ENCODE results near the gene CDC42EP1.
"Not testable (repeated sequence)": the region's sequence is repeated elsewhere in the genome, so short reads cannot be mapped to it uniquely, and the experiment has no call there.

The CDC42EP1 gene

DNA sequence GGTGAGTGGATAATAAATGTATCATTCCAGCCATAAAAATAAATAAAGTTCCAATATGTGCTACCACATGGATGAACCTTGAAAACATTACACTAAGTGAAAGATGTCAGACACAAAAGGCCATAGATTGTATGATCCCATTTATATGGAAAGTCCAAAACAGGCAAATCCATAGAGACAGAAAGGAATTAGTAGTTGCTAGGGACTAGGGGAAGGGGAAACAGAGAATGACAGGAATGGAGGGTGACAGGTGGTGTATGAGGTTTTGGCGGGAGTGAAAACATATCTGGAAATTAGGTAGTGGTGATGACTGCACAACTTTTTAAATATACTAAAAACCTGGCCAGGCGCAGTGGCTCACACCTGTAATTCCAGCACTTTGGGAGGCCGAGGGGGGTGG lies 25.8 kb upstream of the CDC42EP1 start:
- DNase-seq (ENCODE audit: low read depth): no peak

DNA sequence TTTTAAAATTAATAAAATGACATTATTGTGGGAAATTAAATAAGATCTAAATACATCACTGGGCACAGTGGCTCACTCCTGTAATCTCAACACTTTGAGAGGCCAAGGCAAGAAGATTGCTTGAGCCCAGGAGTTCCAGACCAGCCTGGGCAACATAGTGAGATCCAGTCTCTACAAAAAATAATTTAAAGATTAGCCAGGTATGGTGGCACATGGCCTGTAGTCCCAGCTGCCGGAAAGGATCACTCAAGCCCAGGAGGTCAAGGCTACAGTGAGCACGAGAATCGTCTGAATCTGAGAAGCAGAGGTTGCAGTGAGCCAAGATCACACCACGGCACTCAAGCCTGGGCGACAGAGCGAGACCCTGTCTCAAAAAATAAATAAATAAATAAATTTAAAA lies 25.1 kb upstream of the CDC42EP1 start:
- no peak for DNase-seq (ENCODE audit: low read depth)

DNA sequence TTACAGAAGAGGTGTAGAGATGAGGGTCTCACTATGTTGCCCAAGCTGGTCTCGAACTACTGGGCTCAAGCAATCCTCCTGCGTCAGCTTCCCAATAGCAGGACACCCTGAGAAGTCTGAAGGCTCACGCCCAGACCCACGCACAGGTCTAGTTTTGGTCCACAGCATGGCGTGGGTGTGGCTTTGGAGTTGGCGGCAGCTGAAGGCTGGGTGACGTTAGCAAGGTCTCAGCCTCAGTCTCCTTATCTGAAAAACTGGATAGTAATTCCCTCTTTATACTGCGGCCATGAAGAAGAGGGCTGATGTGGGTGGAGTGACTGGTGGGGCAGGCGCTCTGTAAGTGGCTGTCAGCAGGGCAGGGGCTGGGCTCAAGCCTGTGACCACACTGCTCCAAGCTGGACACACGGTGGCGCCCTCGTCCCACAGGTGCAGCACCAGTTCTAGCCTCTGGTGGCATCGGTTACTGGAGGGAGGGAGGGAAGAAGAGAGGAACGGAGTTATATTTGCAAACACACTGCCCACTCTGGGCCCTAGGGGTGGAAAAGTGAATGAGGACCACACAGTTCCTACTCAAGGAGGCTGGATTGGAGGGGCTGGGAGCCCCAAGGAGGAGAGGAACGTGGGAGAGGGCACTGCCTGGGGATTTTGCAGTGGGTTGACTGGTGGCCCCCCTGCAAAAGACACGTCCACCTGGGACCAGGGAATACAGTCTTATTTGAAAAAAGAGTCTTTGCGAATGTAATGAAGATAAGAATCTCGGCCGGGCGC lies 21.5 kb upstream of the CDC42EP1 start:
- DNase-seq (ENCODE audit: low read depth): peak; percentile 93

DNA sequence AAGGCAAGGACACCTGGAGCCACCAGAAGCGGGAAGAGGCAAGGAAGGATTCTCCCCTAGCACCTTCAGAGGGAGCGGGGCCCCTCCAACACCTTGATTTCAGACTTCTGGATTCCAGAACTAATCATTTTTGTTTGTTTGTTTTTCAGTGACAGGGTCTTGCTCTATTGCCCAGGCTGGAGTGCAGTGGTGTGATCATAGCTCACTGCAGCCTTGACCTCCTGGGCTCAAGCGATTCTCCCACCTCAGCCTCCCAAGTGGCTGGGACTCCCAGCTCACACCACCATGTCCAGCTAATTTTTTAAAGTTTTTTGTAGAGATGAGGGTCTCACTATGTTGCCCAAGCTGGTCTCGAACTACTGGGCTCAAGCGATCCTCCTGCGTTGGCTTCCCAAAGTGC lies 20.5 kb upstream of the CDC42EP1 start:
- not testable (repeated sequence) for DNase-seq (ENCODE audit: low read depth)

DNA sequence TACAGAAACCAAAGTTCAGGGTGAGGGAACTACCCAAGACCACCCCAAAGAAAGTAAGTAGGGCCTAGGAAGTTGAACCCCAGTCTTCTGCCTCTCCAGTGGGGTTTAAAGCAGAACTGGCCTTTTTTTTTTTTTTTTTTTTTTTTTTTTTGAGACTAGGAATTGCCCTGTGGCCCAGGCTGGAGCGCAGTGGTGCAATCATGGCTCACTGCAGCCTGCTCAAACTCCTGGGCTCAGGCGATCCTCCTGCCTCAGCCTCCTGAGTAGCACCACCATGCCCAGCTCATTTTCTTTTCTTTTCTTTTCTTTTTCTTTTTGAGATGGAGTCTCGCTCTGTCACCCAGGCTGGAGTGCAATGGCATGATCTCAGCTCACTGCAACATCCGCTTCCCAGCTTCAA lies 17.9 kb upstream of the CDC42EP1 start:
- not testable (repeated sequence) for DNase-seq (ENCODE audit: low read depth)

DNA sequence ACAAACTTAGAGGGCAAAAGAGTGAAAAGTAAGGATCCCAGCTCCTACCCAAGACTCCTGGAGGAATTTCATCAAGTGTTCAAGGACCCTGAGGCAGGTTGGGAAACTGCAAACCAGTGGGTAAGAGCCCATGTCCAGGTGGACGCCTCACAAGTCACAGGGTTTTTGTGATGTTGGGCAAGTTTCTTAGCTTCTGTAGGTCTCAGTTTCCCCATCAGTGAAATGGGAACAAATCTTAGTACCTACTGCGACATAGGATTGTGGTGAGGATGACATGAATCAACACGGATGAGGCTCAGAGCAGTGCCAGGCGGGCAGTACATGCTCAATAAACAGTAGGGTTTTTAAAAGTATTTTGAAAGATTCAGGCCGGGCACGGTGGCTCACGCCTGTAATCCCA lies 17.3 kb upstream of the CDC42EP1 start:
- no peak for DNase-seq (ENCODE audit: low read depth)

DNA sequence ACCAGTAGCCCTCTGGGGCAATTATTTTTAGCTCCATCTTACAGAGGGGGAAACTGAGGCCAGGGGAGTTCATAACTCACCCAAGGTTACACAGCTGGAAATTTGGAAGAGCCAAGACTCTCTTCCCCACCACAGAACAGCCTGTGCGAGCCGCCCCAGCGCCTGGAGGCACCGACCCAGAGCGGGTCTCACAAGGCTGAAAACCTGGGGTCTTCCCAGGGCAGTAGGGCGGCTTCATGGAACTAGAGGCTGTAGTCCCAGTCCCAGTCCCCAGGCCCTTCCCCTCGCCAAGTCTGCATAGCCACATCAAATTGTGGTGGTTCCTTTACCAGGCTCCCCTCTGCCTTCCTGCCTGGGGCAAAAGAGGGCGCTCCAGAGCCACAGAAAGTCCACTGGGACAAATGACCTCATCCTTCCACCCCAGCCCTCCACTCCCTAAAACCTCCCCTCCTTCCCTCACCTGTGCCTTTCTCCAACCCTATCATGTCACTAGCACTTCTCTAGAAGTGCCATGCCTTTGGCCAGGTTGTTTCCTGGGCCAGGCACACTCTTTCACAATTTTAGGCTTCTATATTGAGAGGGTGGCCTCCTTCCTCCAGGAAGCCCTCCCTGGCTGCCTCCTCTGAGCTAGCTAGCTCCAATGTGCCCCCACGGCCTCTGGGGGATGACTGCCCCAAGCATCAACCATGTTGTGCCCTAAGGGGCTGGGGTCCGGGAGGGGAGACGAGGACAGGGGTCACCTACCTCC lies 15.2 kb upstream of the CDC42EP1 start:
- peak; percentile 53 for DNase-seq (ENCODE audit: low read depth)

DNA sequence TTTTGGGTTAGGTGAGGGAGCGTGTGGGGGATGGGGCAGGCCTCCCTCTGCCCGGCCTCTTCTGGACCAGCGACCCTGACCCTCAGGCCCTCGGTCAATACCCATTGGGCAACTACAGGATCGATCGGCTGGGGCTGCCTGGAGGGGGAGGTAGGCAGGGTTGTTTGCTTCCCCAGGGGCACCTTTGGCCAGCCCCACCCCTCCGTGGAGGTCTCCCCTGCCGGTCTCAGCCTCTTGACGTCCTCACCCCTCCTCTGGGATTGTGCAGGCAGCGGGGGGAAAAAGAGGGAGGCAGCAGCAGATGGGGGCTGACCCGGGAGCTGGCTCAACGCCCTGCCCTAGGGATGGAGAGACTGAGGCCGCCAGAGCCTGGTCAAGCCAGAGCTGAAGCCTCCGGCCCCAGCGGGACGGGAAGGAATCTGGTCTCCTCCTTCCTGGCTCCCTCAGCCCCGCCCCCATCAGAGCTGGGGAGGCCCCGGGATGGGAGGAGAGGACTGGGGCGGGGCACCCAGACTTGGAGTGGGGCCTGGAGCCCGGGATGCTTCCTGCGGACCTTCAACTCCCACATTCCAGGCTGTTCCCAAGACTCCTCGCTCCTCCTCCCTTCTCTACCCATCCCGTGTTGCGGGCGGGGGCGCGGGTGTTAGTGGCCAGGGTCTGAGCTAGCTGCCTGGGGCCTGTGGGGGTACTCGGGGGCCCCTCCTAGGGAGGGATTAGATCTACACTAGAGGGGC lies 14.4 kb upstream of the CDC42EP1 start:
- peak; percentile 87 for DNase-seq (ENCODE audit: low read depth)

DNA sequence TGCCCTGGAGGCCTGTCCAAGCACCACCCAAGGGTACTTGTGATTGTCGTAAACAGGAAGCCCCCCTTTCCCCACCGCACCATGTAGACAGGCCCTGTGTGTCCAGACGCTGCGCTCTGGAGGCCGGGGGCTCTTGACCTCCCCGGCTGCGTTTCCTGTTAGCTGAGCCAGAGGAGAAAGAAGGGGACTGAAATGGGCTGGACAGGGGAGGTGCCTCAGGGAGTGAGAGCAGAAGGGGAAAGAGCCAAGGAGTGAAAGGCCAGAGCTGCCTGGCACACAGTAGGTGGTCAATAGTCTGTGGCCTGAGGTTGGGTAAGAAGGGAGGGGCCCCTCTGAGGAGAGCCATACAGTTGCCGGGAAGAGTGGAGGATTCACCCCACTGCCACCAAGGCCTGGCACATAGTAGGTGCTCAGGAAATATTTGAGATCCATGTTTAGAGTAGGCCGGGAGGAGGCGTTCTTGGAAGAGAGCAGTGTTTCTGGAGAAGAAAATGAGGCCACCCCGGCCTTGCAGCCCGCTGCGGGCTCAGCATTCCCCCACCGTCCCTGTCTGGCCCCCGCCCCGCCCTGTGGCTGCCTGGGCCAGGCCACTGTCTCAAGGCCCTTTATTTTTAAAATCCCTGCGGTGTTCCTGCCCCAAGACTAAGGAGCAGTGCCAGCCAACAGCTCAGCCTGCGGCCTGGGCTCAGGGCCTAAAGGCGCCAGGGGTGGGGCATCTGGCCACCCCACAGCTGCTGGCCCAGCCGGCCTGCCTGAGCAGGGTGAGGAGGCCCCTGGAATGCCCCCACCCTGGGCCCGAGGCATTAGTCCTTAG lies 13.6 kb upstream of the CDC42EP1 start:
- DNase-seq (ENCODE audit: low read depth): peak; percentile 67

DNA sequence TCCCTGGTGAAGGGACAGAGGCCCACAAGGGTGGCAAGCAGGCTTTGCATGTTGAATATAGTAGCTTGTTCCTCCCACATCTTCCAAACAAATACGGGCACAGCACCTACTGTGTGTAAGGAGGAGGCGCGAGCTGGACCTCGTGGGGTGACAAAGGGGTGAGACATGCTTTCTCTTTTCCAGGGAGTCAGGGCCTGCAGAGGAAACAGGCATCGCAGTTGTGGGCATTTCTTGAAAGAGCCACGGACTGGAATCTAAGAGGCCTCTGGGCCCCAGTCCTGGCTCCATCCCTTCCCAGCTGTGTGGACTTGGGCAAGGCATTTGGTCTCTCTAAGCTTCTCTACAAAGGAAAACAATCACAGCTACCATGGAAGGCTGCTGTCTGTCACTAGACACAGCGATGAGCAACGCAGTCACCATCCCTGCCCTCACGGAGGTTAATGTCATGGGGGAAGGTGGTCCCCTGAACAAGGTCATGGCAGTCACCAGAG lies 13.0 kb upstream of the CDC42EP1 start:
- no peak for DNase-seq (ENCODE audit: low read depth)

DNA sequence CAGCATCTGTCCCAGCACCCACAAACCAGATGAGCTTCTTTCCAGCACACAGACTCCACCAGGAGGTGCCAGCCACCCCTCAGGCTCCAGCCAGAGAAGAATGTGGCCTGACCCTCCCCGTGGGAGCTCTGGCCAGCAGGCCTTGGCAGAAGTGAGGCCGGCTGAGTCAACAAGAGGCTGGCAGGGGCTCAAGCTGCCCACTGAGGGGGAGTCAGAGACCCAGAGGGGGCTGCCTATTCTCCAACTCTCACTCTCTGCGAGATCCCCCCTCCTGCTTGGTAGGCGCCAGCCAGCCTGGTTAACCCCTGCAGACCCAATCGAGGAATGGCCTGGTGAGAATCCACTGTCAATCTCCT lies 10.6 kb upstream of the CDC42EP1 start:
- no peak for DNase-seq (ENCODE audit: low read depth)

DNA sequence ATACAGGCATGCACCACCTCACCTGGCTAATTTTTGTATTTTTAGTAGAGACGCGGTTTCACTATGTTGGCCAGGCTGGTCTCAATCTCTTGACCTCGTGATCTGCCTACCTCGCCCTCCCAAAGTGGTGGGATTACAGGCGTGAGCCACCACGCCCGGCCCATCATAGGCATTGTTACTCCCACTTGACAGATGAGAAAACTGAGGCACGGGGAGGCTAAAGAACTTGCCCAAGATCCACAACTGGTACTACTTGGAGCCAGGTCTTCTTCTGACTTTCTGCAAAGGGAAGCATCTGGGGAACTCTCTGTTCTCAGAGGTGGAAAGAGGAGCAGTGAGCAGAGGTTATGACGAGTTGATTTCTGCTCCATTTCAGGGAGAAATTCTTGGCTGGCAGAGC lies 9.4 kb upstream of the CDC42EP1 start:
- DNase-seq (ENCODE audit: low read depth): not testable (repeated sequence)

DNA sequence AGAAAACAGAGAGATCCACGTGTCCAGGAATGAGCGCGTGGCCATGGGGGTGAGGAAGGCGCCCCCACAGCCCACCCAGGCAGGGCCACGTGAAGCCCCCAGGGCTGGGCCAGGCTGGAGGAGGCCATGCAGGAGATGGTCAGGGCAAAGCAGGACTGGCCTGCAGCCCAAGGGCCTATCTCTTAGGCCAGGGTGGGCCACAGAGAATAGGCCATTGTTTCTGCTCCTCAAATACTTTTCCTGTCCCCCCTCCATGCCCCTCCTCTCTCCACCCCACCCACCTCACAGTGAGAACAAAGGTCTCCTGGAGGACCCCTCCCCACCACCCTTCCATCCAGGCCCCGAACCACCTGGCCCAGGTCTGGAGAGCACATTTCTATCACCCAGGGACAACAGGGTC lies 8.3 kb upstream of the CDC42EP1 start:
- DNase-seq (ENCODE audit: low read depth): no peak

DNA sequence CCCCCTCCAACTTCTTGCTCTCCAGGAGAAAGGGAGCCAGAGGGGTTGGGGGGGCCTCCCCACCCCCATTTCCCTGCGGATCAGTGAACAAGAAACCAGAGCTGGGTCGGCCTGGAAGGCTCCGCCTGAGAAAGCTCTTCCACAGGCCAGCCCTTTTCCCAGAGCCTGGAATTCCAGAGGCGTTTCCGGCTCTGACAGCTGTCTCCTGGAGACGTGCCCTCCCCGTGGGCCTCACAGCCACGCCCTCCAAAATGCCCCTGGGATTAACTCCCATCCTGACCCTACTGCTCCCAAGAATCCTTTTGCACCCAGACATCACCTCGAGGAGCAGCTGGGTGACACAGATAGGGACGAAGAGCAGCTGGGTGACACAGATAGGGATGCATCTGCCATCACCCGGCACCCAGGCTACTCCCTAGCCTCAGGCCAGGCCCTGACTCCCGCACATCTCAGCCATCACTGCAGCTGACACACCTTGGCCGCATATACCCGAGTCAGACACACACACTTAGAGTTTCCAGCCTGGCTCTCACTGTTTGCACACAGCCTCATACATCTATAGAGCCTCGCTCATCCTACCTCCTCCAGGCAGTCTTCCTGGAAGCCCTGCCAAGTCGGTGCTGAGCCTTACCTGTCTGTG lies 7.6 kb upstream of the CDC42EP1 start:
- no peak for DNase-seq (ENCODE audit: low read depth)

DNA sequence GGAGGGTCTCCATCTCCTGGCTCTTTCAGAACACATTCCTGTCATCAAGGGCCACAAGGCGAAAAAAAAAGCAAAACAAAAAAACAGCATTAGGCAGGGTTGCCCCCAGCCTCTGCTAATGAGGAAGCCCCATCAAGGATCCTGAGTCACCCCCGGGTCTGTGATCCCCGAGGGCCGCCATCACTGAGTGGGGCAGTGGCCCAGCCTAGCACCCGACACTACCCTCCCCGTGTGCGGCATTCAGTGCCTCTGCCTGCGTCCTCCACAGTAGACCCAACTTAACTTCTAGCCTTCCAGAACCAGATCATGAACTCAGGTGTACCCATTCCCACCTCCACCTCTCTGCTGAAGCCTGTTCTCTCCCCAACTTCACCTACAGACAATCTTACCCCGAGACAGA lies 6.6 kb upstream of the CDC42EP1 start:
- DNase-seq (ENCODE audit: low read depth): no peak

DNA sequence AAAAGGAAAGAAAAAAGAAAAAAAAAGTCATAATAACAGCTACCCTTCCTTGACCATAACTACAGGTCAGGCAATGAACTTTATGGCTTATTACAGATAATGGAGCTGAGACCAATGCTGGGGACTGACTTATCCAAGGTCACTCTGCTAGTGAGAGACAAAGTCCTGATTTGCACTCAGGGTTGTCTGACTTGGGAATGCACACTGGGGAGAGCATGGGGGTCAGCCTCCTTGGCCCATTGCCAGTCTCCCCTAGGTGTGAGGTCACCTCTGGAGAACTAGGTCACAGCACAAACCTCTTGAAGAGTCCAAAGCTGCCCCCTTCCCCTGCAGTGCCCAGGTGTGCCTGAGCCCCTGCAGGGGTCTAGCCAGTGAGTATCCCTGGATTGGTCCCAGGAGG lies 5.3 kb upstream of the CDC42EP1 start:
- no peak for DNase-seq (ENCODE audit: low read depth)

DNA sequence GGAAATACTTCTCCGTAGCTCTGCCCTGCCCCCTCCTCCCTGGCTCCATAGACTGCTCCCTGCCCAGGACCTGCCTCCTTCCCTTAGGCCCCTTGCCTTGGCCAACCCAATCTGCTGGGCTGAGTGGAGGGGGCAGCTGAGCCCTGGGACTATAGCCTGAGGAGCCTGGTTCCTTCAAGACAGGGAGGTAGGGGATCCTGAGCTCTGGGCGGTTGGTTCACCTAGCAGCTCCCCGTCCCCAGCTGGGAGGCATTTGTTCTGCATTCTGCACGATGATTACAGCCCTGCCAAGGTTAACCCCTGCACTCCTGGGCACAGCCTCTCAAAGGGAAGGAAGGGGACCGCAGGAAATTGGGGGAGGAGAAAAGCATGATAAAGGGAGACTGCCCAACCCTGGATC lies 3.6 kb upstream of the CDC42EP1 start:
- DNase-seq (ENCODE audit: low read depth): no peak

DNA sequence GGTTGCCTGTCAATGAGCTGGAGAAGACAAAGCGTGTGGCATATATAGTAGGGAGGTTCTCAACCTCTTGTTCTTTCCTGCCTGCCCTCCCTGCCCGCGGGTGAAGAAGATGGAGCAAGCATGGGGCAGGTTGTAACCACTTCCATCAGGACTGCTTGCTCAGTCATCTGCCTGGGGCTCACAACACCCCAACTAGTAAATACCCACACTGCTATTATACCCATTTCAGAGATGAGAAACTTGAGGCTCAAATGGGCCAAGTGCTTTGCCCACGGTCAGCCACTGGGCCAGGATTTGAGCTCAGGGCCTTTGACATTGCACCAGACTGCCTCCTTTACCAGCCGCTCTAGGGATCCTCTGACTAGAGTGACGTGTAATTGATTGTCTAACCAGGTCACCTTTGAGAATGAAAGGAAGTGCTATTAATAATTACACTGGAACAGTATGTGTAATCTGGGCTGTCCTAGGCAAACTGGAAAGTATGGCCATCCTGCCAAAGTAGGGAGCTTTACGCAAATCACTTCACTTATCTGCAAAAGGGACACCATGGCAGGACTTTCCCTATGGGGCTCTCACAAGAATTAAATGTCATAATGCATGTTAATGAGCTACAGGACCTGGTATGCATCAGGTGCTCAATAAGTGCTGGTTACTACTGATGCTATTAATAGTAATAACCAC lies 2.8 kb upstream of the CDC42EP1 start:
- DNase-seq (ENCODE audit: low read depth): no peak

DNA sequence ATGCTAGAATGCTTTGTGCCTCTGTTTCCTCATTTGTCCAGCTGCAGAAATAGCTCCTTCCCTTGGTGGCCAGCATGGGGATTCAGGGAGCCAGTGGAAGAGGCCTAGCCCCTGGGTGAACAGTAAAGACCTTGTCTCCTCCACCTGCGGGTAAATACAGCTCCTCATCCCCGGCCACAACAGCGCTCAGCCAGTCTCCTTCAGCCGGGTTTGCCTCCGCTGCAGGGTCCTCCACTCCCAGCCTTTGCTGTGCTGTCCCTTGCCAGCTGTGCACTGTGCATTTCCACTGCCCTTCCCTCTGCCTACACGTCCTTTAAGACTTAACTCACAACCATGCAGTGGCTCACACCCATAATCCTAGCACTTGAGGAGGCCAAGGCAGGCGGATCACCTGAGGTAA lies 1.5 kb upstream of the CDC42EP1 start:
- DNase-seq (ENCODE audit: low read depth): no peak

DNA sequence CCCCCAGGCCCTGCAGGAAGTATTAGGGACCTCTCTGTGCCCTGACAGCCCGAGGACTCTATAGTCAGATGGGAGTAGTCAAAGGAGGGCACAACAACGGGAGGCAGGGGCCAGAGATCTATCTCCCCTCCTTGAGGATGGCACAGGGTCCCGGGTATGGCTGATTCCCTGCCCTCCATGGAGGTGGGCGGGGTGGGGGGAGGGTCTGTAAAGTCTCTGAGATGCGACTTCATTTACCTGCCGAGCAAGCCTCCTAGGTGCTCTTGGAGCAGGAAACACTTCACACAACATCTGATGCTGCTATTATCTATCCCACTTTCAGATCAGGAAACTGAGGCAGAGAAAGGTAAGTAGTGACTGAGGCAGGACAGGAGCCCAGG lies 769 bp upstream of the CDC42EP1 start:
- no peak for DNase-seq (ENCODE audit: low read depth)

DNA sequence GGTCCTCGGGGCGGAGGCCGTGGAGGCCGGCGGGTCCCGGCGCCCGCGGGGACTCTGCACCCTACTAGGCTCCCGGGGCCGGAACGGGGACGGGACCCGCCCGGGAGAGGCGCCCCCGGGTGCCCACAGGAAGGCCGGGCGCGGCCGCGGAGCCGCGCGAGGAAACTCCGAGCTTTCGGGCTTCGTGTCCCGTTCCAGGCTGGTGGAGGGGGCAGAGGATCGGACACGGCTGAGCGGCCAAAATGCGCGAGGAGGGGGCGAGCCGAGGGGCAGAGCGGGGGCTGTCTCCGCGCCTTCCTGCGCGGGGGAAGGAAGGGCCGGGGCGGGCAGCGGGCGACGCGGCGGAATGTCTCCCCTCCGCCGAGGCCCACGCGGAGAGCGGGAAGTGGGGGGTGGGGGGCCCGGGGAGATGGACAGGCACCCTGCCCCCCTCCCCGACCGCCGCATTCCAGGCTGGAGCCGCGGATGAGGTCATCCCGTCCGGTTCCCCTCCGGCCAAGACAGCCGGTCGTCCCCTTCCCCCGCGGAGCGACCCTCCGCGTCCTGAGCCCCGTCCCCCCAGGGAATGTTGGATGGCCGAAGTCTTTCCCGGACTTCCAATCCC lies 430 bp downstream of the CDC42EP1 start:
- DNase-seq (ENCODE audit: low read depth): peak; percentile 69
